Mesendoderm (in vitro differentiated cells): ENCODE measurements around the gene SLC44A4.

ENCODE experiments used
- DNase-seq: peaks from one replicate; pipeline ENCODE4 v3.0.0; 2013
- H2AK5ac ChIP-seq: 2 replicates; pipeline ENCODE4 v1.6.1; 2013; ENCODE audit warnings: low read length, inconsistent platforms
- H2BK120ac ChIP-seq: 2 replicates; pipeline ENCODE4 v1.6.1; 2013; ENCODE audit warnings: low read depth, mild to moderate bottlenecking, low read length, moderate library complexity, mixed read lengths
- H2BK15ac ChIP-seq: replicated peaks from 2 replicates; pipeline ENCODE4 v1.6.1; 2013; ENCODE audit warnings: low read depth, mild to moderate bottlenecking, moderate library complexity
- H2BK5ac ChIP-seq: 2 replicates; pipeline ENCODE4 v1.6.1; 2013; ENCODE audit warnings: low read length, inconsistent platforms
- H3K18ac ChIP-seq: 2 replicates; pipeline ENCODE4 v1.6.1; 2013; ENCODE audit warnings: mild to moderate bottlenecking, low read length, mixed read lengths
- H3K23ac ChIP-seq: one replicate; pipeline ENCODE4 v1.6.1; 2013; ENCODE audit warnings: low read length
- H3K27ac ChIP-seq: 2 replicates; pipeline ENCODE4 v1.5.1; 2013; ENCODE audit warnings: low read depth, mild to moderate bottlenecking, inconsistent platforms, low read length, moderate library complexity
- H3K27me3 ChIP-seq: 2 replicates; pipeline ENCODE4 v1.6.1; 2013; ENCODE audit warnings: low read length, control low read depth, mild to moderate bottlenecking, inconsistent platforms; ENCODE audit not compliant: insufficient read depth, poor library complexity
- H3K36me3 ChIP-seq: 2 replicates; pipeline ENCODE4 v1.6.1; 2013; ENCODE audit warnings: low read length, inconsistent platforms; ENCODE audit not compliant: control insufficient read depth, insufficient read depth
- H3K4ac ChIP-seq: one replicate; pipeline ENCODE4 v1.6.1; 2013; ENCODE audit warnings: low read depth, mild to moderate bottlenecking, low read length, moderate library complexity
- H3K4me1 ChIP-seq: 2 replicates; pipeline ENCODE4 v1.6.1; 2013; ENCODE audit warnings: low read depth, low read length, inconsistent platforms; ENCODE audit not compliant: control insufficient read depth
- H3K4me2 ChIP-seq: 2 replicates; pipeline ENCODE4 v1.6.1; 2013; ENCODE audit warnings: low read length
- H3K4me3 ChIP-seq: 2 replicates; pipeline ENCODE4 v1.5.1; 2013; ENCODE audit warnings: mild to moderate bottlenecking, low read length
- H3K56ac ChIP-seq: one replicate; pipeline ENCODE4 v1.6.1; 2013; ENCODE audit warnings: low read length
- H3K79me1 ChIP-seq: 2 replicates; pipeline ENCODE4 v1.6.1; 2013; ENCODE audit warnings: low read length, inconsistent platforms
- H3K79me2 ChIP-seq: 2 replicates; pipeline ENCODE4 v1.6.1; 2013; ENCODE audit warnings: mild to moderate bottlenecking, low read length; ENCODE audit not compliant: control insufficient read depth, insufficient read depth
- H3K9ac ChIP-seq: 2 replicates; pipeline ENCODE4 v1.6.1; 2013; ENCODE audit warnings: low read length, inconsistent platforms
- H4K5ac ChIP-seq: one replicate; pipeline ENCODE4 v1.6.1; 2013; ENCODE audit warnings: low read length
- H4K8ac ChIP-seq: one replicate; pipeline ENCODE4 v1.6.1; 2013; ENCODE audit warnings: low read depth, mild to moderate bottlenecking, control low read depth, low read length, moderate library complexity
- WGBS: extraction: QIAGEN DNeasy Blood & Tissue Kit; methylation state at CpG from one replicate; pipeline ENCODE4 v1.1.7; 2013; ENCODE audit warnings: low lambda C conversion rate, missing lambda C conversion rate; ENCODE audit not compliant: insufficient coverage; ENCODE audit errors: extremely low coverage; 5-methylcytosine and 5-hydroxymethylcytosine counted together

The SLC44A4 gene

DNA sequence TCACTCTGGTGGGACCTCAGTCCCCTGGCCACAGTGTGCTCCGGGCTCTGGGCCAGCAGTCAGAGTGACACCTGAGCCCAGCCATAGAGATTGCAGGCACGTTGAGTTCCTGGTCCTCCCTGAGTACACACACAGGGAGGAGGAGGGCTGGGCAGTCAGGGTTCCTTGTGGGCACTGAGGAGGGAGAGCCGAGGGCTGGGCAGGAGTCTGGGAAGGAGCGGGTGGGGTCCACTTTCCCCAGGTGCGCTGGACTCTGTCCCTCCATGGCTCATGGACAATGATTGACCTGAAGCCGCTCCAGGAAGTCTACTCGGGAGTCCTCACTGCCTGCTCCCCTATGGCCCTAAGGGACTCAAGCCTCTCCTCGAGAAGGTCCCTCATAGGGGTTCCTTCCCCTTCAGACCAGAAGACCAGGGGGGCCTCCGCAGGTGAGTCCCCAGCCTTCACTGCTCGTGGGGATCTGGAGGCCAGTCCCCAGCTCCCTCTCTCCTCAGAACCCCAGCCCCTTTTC lies 1.1 kb downstream of the SLC44A4 start:
- Histone ChIP-seq H3K4me2 (no peak overlapping the region), H3K9ac (no peak overlapping the region), H3K23ac (no peak overlapping the region), H2BK5ac (no peak overlapping the region), H4K5ac (no peak overlapping the region), H3K36me3 (peaks cover 11% of the 10 kb centered on the region), H3K27ac (no peak overlapping the region), H3K4ac (no peak overlapping the region), H3K18ac (no peak overlapping the region), H2BK120ac (no peak overlapping the region), H2BK15ac (no peak overlapping the region), H3K4me3 (no peak overlapping the region), H4K8ac (no peak overlapping the region), H3K27me3 (no peaks in the 10 kb centered on the region), H3K79me1 (no peaks in the 10 kb centered on the region), H3K79me2 (no peaks in the 10 kb centered on the region), H3K56ac (no peak overlapping the region), H3K4me1 (no peaks in the 10 kb centered on the region), H2AK5ac (no peak overlapping the region)
- no peak for DNase-seq
- WGBS, result no CpG with 5 or more reads among the region's 10 CpGs

DNA sequence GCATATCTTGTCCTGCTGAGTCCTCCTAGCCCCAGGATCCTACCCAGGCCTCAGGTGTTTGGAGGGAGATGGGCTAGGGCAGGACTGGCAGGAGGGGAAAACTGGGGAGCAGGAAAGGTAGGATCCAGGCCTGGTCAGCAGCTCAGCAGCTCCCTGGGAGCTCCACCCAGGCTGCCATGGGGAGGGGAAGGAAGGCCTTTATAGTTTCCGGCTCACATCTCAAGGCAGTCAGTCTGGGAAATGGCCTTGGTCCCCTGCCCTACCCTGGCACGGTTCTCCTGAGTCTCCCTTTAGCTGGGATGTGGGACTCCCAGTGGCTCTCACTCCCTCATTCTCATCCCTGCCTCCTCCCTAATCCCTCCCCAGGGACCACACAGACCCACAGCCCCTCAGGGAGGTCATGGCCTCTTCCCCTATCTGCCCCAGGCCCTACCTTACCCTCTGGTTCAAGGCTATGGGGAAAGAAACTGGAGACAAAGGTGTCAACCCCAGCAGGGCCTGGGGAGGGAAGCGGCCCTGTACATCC lies 1.6 kb downstream of the SLC44A4 start:
- H3K4me1 ChIP-seq, result no peaks in the 10 kb centered on the region
- H3K79me1 ChIP-seq, result no peaks in the 10 kb centered on the region
- no peak overlapping the region for H3K9ac ChIP-seq
- no peak overlapping the region for H3K56ac ChIP-seq
- H3K23ac ChIP-seq, result no peak overlapping the region
- no peaks in the 10 kb centered on the region for H3K79me2 ChIP-seq
- H3K4me3 ChIP-seq, result no peak overlapping the region
- H3K18ac ChIP-seq, result no peak overlapping the region
- no peak overlapping the region for H2AK5ac ChIP-seq
- H3K4me2 ChIP-seq, result no peak overlapping the region
- no CpG with 5 or more reads among the region's 3 CpGs for WGBS
- DNase-seq, result no peak
- H2BK5ac ChIP-seq, result no peak overlapping the region
- H4K8ac ChIP-seq, result no peak overlapping the region
- H2BK120ac ChIP-seq, result no peak overlapping the region
- H3K27me3 ChIP-seq, result no peaks in the 10 kb centered on the region
- no peak overlapping the region for H3K4ac ChIP-seq
- no peak overlapping the region for H2BK15ac ChIP-seq
- H3K27ac ChIP-seq, result no peak overlapping the region
- H3K36me3 ChIP-seq, result peaks cover 8% of the 10 kb centered on the region
- H4K5ac ChIP-seq, result no peak overlapping the region

DNA sequence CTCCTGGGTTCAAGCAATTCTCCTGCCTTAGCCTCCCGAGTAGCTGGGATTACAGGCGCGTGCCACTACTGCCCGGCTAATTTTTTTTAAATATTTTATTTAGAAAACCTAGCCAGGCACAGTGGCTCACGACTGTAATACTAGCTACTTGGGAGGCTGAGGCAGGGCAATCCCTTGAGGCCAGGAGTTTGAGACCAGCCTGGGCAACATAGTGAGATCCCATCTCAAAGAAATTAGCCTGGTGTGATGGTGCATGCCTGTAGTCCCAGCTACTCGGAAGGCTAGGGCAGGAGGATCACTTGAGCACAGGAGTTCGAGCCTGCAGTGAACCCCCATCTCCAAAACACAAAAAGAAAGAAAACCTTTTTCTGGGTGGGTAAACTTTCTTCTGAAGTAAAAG lies 2.4 kb downstream of the SLC44A4 start:
- Histone ChIP-seq H3K27me3 (no peaks in the 10 kb centered on the region), H4K8ac (no peak overlapping the region), H4K5ac (no peak overlapping the region), H3K79me2 (no peaks in the 10 kb centered on the region), H2BK120ac (no peak overlapping the region), H3K27ac (no peak overlapping the region), H3K79me1 (no peaks in the 10 kb centered on the region), H3K4ac (no peak overlapping the region), H3K56ac (no peak overlapping the region), H2BK5ac (no peak overlapping the region), H3K4me3 (no peak overlapping the region), H2AK5ac (no peak overlapping the region), H3K4me1 (no peaks in the 10 kb centered on the region), H3K9ac (no peak overlapping the region), H3K18ac (no peak overlapping the region), H2BK15ac (no peak overlapping the region), H3K23ac (no peak overlapping the region), H3K4me2 (no peak overlapping the region), H3K36me3 (peaks cover 6% of the 10 kb centered on the region)
- WGBS, result no CpG with 5 or more reads among the region's 7 CpGs
- no peak for DNase-seq

DNA sequence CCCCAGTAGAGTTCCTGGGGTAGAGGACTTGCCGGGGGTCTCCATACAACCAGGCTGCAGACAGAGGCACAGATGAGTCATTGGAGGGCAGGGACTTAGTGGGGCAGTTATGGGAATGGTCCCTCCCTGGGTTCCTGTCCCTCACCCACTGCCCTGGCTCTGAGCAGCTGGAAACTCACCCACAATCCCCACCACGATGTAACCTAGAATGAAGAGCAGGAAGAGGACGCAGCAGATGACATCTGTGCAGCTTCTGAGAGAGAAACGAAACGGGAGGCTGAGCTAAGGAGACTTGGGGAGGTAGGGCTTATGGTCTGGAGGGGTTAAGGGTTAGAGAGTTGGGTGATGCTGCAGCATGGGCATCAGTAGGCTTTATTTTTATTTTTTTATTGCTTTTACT lies 2.9 kb downstream of the SLC44A4 start:
- no peak overlapping the region for H3K9ac ChIP-seq

DNA sequence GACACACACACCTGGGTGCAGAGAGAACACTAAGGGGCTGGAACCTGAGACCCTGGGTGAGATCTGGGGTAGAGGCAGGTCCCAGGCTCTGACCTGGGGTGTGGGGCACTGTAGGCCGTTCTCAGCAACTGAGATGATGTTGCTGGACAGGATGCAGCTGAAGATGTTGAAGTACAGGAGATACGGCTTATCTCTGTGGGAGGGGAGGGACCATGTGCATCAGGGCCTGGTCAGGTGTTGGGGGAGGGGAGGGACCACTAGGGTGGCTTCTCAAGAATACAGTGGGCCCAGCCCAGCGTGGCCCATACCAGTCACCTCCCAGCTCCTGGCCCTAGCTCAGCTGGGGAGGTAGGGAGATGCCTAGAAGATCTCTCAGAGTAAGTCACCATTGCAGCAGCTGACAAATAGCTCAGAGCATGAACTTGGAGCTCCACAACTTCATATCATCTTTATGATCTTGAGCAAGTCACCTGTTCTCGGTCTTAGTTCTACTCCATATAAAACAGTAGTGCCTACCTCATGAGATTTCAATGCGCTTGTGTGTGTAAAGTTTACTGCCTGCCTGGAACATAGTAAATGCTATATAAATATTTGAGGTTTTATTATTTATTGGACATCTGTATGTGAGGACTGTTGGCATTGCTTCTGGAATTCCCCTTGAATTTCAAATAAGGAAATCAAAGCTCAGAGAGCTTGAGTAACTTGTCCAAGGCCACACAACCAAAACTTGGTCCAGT lies 3.8 kb downstream of the SLC44A4 start:
- no peak overlapping the region for H3K4me3 ChIP-seq
- H3K4me2 ChIP-seq, result no peak overlapping the region
- H3K23ac ChIP-seq, result no peak overlapping the region
- no peak overlapping the region for H3K27ac ChIP-seq
- no peak overlapping the region for H4K5ac ChIP-seq
- no peak overlapping the region for H4K8ac ChIP-seq
- H3K56ac ChIP-seq, result no peak overlapping the region
- DNase-seq, result no peak
- H3K18ac ChIP-seq, result no peak overlapping the region
- H3K4ac ChIP-seq, result no peak overlapping the region
- no peak overlapping the region for H2BK120ac ChIP-seq
- no peak overlapping the region for H3K9ac ChIP-seq
- H3K27me3 ChIP-seq, result no peaks in the 10 kb centered on the region
- no CpG with 5 or more reads among the region's 5 CpGs for WGBS
- H3K79me2 ChIP-seq, result no peaks in the 10 kb centered on the region
- peaks cover 2% of the 10 kb centered on the region for H3K36me3 ChIP-seq
- H2BK5ac ChIP-seq, result no peak overlapping the region
- no peak overlapping the region for H2BK15ac ChIP-seq
- H3K4me1 ChIP-seq, result no peaks in the 10 kb centered on the region
- no peaks in the 10 kb centered on the region for H3K79me1 ChIP-seq
- H2AK5ac ChIP-seq, result no peak overlapping the region

More for the DNA sequence above, 2.9 kb downstream of the SLC44A4 start:
- Histone ChIP-seq H2BK15ac (no peak overlapping the region), H3K18ac (no peak overlapping the region), H3K4me3 (no peak overlapping the region), H2BK5ac (no peak overlapping the region), H2AK5ac (no peak overlapping the region), H4K8ac (no peak overlapping the region), H3K36me3 (peaks cover 2% of the 10 kb centered on the region), H3K79me1 (no peaks in the 10 kb centered on the region), H3K23ac (no peak overlapping the region), H3K56ac (no peak overlapping the region), H3K27ac (no peak overlapping the region), H3K4me1 (no peaks in the 10 kb centered on the region), H4K5ac (no peak overlapping the region), H2BK120ac (no peak overlapping the region), H3K4me2 (no peak overlapping the region), H3K4ac (no peak overlapping the region), H3K79me2 (no peaks in the 10 kb centered on the region), H3K27me3 (no peaks in the 10 kb centered on the region)
- no peak for DNase-seq
- no CpG with 5 or more reads among the region's 5 CpGs for whole genome bisulfite sequencing
